ENCODE measurements around the gene TULP3. TPM values are rescaled to one million over a fixed set of nuclear protein-coding genes. Genes with fewer than 3 reads are reported as not detected.

The TULP3 gene
- total RNA-seq, 2 experiments from 2014 or later, result 5.6 to 6.0 TPM

- DNase-seq (peak; percentile 50), ATAC-seq (peak; percentile 64)
- ChIA-PET CTCF (interaction anchor here (1.0 to 2.0 kb wide), 4 partner anchors 9 to 68 kb away, joined by 3 to 9 read pairs (median 4); no protein-coding TSS in a partner anchor), POLR2A (interaction anchor here (0.8 to 4.8 kb wide), 11 partner anchors 8 to 79 kb away, joined by 3 to 48 read pairs (median 5); partner anchors contain the start of gene TULP3)
- Mint-ChIP-seq H3K36me3 (ENCODE audit: low read depth) (peaks cover 52% of the 10 kb centered on the region), H3K27me3 (no peaks in the 10 kb centered on the region), H3K27ac (peak overlapping the region; percentile 90), H3K4me3 (peak overlapping the region; percentile 80), H3K9me3 (no peaks in the 10 kb centered on the region), H3K4me1 (ENCODE audit: low read depth) (peaks cover 28% of the 10 kb centered on the region)
- TF ChIP-seq, protein P1, sequence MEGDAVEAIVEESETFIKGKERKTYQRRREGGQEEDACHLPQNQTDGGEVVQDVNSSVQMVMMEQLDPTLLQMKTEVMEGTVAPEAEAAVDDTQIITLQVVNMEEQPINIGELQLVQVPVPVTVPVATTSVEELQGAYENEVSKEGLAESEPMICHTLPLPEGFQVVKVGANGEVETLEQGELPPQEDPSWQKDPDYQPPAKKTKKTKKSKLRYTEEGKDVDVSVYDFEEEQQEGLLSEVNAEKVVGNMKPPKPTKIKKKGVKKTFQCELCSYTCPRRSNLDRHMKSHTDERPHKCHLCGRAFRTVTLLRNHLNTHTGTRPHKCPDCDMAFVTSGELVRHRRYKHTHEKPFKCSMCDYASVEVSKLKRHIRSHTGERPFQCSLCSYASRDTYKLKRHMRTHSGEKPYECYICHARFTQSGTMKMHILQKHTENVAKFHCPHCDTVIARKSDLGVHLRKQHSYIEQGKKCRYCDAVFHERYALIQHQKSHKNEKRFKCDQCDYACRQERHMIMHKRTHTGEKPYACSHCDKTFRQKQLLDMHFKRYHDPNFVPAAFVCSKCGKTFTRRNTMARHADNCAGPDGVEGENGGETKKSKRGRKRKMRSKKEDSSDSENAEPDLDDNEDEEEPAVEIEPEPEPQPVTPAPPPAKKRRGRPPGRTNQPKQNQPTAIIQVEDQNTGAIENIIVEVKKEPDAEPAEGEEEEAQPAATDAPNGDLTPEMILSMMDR (IDR thresholded peaks at IDR 0.05), result no peak
- intact Hi-C loops (cut with micrococcal nuclease), result no loop called here
These were observed 14.2 kb upstream of the TULP3 start for GRCh38 chr12:2876431-2877046.

- H3K4me1 Mint-ChIP-seq (ENCODE audit: low read depth), result peaks cover 31% of the 10 kb centered on the region
- H3K36me3 Mint-ChIP-seq (ENCODE audit: low read depth), result peaks cover 47% of the 10 kb centered on the region
- no peaks in the 10 kb centered on the region for H3K27me3 Mint-ChIP-seq
- no peaks in the 10 kb centered on the region for H3K9me3 Mint-ChIP-seq
- intact Hi-C loops (cut with micrococcal nuclease), result no loop called here
- ATAC-seq, result peak; percentile 73
- ChIA-PET POLR2A (interaction anchor here (0.8 to 4.8 kb wide), 12 partner anchors 8 to 80 kb away, joined by 3 to 48 read pairs (median 5); partner anchors contain the start of gene TULP3), CTCF (interaction anchor here (1.0 to 2.0 kb wide), 5 partner anchors 8 to 67 kb away, joined by 3 to 9 read pairs (median 3); no protein-coding TSS in a partner anchor)
- peak within 1 kb of the TSS; percentile 98 for H3K27ac Mint-ChIP-seq
- peak within 1 kb of the TSS; percentile 80 for H3K4me3 Mint-ChIP-seq
- DNase-seq, result peak; percentile 89
- TF ChIP-seq, protein P1 (IDR thresholded peaks at IDR 0.05), result no peak
These were observed 13.4 kb upstream of the TULP3 start, which contains the start of the genes FOXM1 and RHNO1 for GRCh38 chr12:2877047-2877952. Gene FOXM1, minus strand, starts transcription at chr12:2877174. Its CDS starts 2,696 bp downstream, at chr12:2874478. Gene RHNO1, plus strand, starts transcription at chr12:2877223. Its CDS starts 8,144 bp downstream, at chr12:2885367.

DNA sequence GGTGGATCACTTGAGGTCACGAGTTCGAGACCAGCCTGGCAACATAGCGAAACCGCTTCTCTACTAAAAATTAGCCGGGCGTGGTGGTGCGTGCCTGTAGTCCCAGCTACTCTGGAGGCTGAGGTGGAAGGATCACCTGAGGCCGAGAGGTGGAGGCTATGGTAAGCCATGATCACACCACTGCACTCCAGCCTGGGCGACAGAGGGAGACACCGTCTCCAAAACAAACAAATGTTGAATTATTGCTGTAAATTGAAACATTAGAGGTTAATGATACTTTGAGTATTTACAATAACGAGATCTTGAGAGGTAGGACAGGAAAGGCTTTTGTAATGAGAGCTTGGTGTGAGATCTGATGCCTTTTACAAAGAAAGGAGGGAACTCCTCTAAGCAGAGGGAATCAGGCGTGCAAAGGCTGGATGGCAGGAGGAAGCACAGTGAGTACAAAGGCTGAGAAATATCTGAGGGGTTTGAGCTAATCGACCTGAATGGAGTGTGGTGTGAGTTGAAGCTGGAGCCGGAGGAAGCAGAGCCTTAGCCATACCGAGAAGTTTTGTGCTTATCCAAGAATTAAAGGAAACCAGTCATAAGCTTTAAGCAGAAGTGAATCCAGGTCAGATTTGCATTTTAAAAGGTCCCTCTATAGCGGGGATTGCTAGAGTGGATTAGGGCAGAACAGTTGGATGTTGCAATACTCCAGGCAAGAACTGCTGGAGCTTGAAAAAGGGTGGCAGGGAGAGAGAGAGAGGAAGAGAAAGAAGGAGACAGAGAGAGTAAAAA is 12.5 kb upstream of the TULP3 start:
- Mint-ChIP-seq H3K27ac (peak overlapping the region; percentile 98), H3K9me3 (no peaks in the 10 kb centered on the region), H3K27me3 (no peaks in the 10 kb centered on the region), H3K4me3 (peak overlapping the region; percentile 80), H3K36me3 (ENCODE audit: low read depth) (peaks cover 46% of the 10 kb centered on the region), H3K4me1 (ENCODE audit: low read depth) (peaks cover 33% of the 10 kb centered on the region)
- POLR2A ChIA-PET, result interaction anchor here (0.5 to 4.8 kb wide), 11 partner anchors 10 to 65 kb away, joined by 3 to 48 read pairs (median 5); partner anchors contain the start of gene TULP3
- CTCF ChIA-PET, result interaction anchor here (1.1 to 2.0 kb wide), 3 partner anchors 10 to 24 kb away, joined by 3 to 9 read pairs (median 4); no protein-coding TSS in a partner anchor
- intact Hi-C loops (cut with micrococcal nuclease), result no loop called here
- TF ChIP-seq, protein P1 (IDR thresholded peaks at IDR 0.05), result no peak
- DNase-seq, result no peak
- peak; percentile 3 for ATAC-seq

DNA sequence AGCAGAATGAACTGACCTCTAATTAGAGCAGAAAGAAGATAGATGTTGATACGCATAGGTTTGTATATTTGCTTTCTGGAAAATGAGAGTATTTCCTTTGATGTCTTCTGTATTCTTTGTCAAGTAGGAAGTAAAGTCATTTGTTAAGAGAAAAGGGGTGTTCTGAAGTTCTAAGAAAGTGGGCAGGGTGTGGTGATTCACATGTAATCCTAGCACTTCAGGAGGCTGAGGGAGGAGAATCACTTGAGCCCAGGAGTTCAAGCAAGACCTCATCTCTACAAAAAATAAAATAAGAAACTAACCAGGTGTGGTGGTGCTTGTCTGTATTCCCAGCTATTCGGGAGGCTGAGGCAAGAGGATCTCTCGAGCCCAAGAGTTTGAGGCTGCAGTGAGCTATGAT is 10.8 kb upstream of the TULP3 start:
- peaks cover 44% of the 10 kb centered on the region for H3K36me3 Mint-ChIP-seq (ENCODE audit: low read depth)
- H3K4me1 Mint-ChIP-seq (ENCODE audit: low read depth), result peaks cover 36% of the 10 kb centered on the region
- intact Hi-C loops (cut with micrococcal nuclease), result no loop called here
- ATAC-seq (peak; percentile 46), DNase-seq (peak; percentile 22)
- ChIA-PET POLR2A (interaction anchor here (4.8 kb wide), 1 partner anchor 10 kb away, joined by 48 read pairs; the partner anchor contains the start of gene TULP3), CTCF (interaction anchor here (1.0 to 1.5 kb wide), 4 partner anchors 8 to 155 kb away, joined by 3 to 5 read pairs (median 4); no protein-coding TSS in a partner anchor)
- peak overlapping the region; percentile 63 for H3K27ac Mint-ChIP-seq
- no peaks in the 10 kb centered on the region for H3K27me3 Mint-ChIP-seq
- TF ChIP-seq, protein P1 (IDR thresholded peaks at IDR 0.05), result no peak
- H3K9me3 Mint-ChIP-seq, result no peaks in the 10 kb centered on the region
- H3K4me3 Mint-ChIP-seq, result peak overlapping the region; percentile 80
